Activated CD4-positive, alpha-beta T cell treated with anti-CD3 and anti-CD28 coated beads for 4 hours (primary cell): ENCODE measurements around the gene KCNIP3.
"Not testable (repeated sequence)": the region's sequence is repeated elsewhere in the genome, so short reads cannot be mapped to it uniquely, and the experiment has no call there.

ENCODE experiments used
- DNase-seq, 2 donors: peaks; one replicate each; pipeline ENCODE4 v3.0.0-alpha.2; 2020

KCNIP3 gene

GRCh38 chr2:95433373-95433772, 136.2 kb downstream of the KCNIP3 start:
- DNase-seq = not testable (repeated sequence)

- DNase-seq = not testable (repeated sequence)
Observed at GRCh38 chr2:95433973-95434372, 136.8 kb downstream of the KCNIP3 start.

- DNase-seq = not testable (repeated sequence)
Observed at GRCh38 chr2:95434507-95435076, 137.4 kb downstream of the KCNIP3 start.

GRCh38 chr2:95435162-95435871, 138.2 kb downstream of the KCNIP3 start:
- DNase-seq = not testable (repeated sequence)
